Kasumi-1 (cell line): ENCODE measurements around the gene PRAMEF9.
"Not testable (repeated sequence)": the region's sequence is repeated elsewhere in the genome, so short reads cannot be mapped to it uniquely, and the experiment has no call there.

ENCODE experiments used
- DNase-seq, 2 experiments: peaks; one replicate each; lab custom pipeline; 2025; lab: John Stamatoyannopoulos, UW

PRAMEF9 gene

GRCh38 chr1:13171548-13171947, at the start of gene PRAMEF9:
PRAMEF9 (plus strand) TSS chr1:13171848; CDS start chr1:13175281, 3,433 bp downstream.
- not testable (repeated sequence) for DNase-seq

- not testable (repeated sequence) for DNase-seq
Measured at GRCh38 chr1:13155909-13156308, 15.7 kb upstream of the PRAMEF9 start, which contains the start of gene PRAMEF26. PRAMEF26 (minus strand) TSS chr1:13156009; CDS start chr1:13153095, 2,914 bp downstream.

GRCh38 chr1:13165531-13165930, 6.1 kb upstream of the PRAMEF9 start, which contains the start of gene HNRNPCL4:
HNRNPCL4 (minus strand) TSS chr1:13165631; CDS start chr1:13165467, 164 bp downstream.
- not testable (repeated sequence) for DNase-seq

- not testable (repeated sequence) for DNase-seq
Measured at GRCh38 chr1:13201309-13201708, 29.7 kb downstream of the PRAMEF9 start, which contains the start of gene PRAMEF13. PRAMEF13 (minus strand) TSS chr1:13201409; CDS start chr1:13199589, 1,820 bp downstream.

GRCh38 chr1:13208712-13209111, 37.1 kb downstream of the PRAMEF9 start:
- DNase-seq = not testable (repeated sequence)

- DNase-seq = not testable (repeated sequence)
Measured at GRCh38 chr1:13216619-13217018, 45.0 kb downstream of the PRAMEF9 start.

GRCh38 chr1:13219203-13219602, 47.6 kb downstream of the PRAMEF9 start:
- not testable (repeated sequence) for DNase-seq

- DNase-seq = not testable (repeated sequence)
Measured at GRCh38 chr1:13222788-13223187, 51.1 kb downstream of the PRAMEF9 start.

- DNase-seq = no peak
Measured at GRCh38 chr1:13224480-13225060, 52.9 kb downstream of the PRAMEF9 start.

- not testable (repeated sequence) for DNase-seq
Measured at GRCh38 chr1:13225675-13226204, 54.1 kb downstream of the PRAMEF9 start, which contains the start of gene PRAMEF18. PRAMEF18 (minus strand) TSS chr1:13226154; CDS start chr1:13226106, 48 bp downstream.

GRCh38 chr1:13227271-13228055, 55.8 kb downstream of the PRAMEF9 start:
- DNase-seq = not testable (repeated sequence)

GRCh38 chr1:13228343-13228781, 56.7 kb downstream of the PRAMEF9 start:
- DNase-seq = peak in 1 of 2 experiments; percentile 25
